Measurements from ENCODE around the gene AUNIP. TPM values are rescaled to one million over a fixed set of nuclear protein-coding genes. Genes with fewer than 3 reads are reported as not detected.

Gene AUNIP
- polyA plus RNA-seq, 2 of the 4 experiments (the other 2 are of a cell fraction): 6.5 to 8.4 TPM

DNA sequence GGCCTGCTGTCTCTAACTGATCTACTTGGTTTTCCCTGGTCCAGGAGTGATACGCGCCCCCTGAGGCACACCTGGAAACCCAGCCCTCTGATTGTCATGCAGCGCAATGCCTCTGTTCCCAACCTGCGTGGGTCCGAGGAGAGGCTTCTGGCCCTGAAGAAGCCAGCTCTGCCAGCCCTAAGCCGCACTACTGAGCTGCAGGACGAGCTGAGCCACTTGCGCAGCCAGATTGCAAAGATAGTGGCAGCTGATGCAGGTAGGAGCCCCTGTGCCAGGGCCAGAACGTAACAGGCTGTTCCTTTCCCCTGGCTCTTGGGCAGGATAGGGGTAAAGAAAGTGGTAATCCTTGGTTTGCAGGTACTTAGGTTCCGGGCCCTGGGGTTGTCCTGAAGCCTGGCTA is 32.7 kb downstream of the AUNIP start (continued):
- TF ChIP-seq, protein P1, sequence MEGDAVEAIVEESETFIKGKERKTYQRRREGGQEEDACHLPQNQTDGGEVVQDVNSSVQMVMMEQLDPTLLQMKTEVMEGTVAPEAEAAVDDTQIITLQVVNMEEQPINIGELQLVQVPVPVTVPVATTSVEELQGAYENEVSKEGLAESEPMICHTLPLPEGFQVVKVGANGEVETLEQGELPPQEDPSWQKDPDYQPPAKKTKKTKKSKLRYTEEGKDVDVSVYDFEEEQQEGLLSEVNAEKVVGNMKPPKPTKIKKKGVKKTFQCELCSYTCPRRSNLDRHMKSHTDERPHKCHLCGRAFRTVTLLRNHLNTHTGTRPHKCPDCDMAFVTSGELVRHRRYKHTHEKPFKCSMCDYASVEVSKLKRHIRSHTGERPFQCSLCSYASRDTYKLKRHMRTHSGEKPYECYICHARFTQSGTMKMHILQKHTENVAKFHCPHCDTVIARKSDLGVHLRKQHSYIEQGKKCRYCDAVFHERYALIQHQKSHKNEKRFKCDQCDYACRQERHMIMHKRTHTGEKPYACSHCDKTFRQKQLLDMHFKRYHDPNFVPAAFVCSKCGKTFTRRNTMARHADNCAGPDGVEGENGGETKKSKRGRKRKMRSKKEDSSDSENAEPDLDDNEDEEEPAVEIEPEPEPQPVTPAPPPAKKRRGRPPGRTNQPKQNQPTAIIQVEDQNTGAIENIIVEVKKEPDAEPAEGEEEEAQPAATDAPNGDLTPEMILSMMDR (IDR thresholded peaks at IDR 0.05): no peak
- no peak for TF ChIP-seq NPAS2 (CRISPR knock-in tag; IDR thresholded peaks at IDR 0.05; ENCODE audit: borderline replicate concordance)
- TF ChIP-seq POLR2AphosphoS2 (conservative IDR thresholded peaks at IDR 0.05; ENCODE audit: low read length): no peak
- TF ChIP-seq, protein P2, sequence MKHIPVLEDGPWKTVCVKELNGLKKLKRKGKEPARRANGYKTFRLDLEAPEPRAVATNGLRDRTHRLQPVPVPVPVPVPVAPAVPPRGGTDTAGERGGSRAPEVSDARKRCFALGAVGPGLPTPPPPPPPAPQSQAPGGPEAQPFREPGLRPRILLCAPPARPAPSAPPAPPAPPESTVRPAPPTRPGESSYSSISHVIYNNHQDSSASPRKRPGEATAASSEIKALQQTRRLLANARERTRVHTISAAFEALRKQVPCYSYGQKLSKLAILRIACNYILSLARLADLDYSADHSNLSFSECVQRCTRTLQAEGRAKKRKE (CRISPR knock-in tag; IDR thresholded peaks at IDR 0.05; ENCODE audit: low read depth): no peak
- TF ChIP-seq, protein P3, sequence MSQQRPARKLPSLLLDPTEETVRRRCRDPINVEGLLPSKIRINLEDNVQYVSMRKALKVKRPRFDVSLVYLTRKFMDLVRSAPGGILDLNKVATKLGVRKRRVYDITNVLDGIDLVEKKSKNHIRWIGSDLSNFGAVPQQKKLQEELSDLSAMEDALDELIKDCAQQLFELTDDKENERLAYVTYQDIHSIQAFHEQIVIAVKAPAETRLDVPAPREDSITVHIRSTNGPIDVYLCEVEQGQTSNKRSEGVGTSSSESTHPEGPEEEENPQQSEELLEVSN (IDR thresholded peaks at IDR 0.05; ENCODE audit: borderline replicate concordance, low read depth): no peak
- TF ChIP-seq TFCP2L1 (CRISPR knock-in tag; IDR thresholded peaks at IDR 0.05): no peak
- no peak for TF ChIP-seq RARB (CRISPR knock-in tag; IDR thresholded peaks at IDR 0.05)
- no peak for TF ChIP-seq RFX5 (IDR thresholded peaks at IDR 0.05)
- no peak for TF ChIP-seq PHF8 (IDR thresholded peaks at IDR 0.05; ENCODE audit: borderline replicate concordance, low read depth)
- no peak for TF ChIP-seq FOSB (CRISPR knock-in tag; IDR thresholded peaks at IDR 0.05)
- TF ChIP-seq, protein P4, sequence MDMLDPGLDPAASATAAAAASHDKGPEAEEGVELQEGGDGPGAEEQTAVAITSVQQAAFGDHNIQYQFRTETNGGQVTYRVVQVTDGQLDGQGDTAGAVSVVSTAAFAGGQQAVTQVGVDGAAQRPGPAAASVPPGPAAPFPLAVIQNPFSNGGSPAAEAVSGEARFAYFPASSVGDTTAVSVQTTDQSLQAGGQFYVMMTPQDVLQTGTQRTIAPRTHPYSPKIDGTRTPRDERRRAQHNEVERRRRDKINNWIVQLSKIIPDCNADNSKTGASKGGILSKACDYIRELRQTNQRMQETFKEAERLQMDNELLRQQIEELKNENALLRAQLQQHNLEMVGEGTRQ (IDR thresholded peaks at IDR 0.05): no peak

DNA sequence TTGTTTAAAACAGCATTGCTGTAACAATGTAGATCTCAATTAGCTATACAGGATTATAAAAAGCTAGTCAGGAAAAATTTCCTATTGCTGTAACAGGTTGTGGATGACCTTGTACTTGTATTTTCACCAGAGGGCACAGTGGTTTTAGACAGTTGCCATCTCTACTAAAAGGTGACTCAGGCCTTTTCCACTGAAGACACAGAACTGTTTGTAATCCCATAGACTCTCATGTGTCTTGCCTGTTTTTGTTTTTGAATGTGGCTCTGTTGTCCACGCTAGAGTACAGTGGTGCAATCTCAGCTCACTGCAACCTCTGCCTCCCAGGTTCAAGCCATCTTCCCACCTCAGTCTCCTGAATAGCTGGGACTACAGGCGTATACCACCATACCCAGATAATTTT is 33.7 kb downstream of the AUNIP start:
- ChIA-PET POLR2A (no interaction called here), CTCF (interaction anchor here (0.8 to 1.0 kb wide), 2 partner anchors 15 to 28 kb away, joined by 3 read pairs; no protein-coding TSS in a partner anchor)
- no peak for TF ChIP-seq EP300 (IDR thresholded peaks at IDR 0.05)
- no peak for TF ChIP-seq CBX2 (IDR thresholded peaks at IDR 0.05; ENCODE audit: borderline replicate concordance, low read depth)
- no peak for TF ChIP-seq FOSB (CRISPR knock-in tag; IDR thresholded peaks at IDR 0.05)
- no peak for TF ChIP-seq RFX5 (IDR thresholded peaks at IDR 0.05)
- TF ChIP-seq HOXB13 (CRISPR knock-in tag; IDR thresholded peaks at IDR 0.05; ENCODE audit: low read depth): no peak
- TF ChIP-seq, protein P5, sequence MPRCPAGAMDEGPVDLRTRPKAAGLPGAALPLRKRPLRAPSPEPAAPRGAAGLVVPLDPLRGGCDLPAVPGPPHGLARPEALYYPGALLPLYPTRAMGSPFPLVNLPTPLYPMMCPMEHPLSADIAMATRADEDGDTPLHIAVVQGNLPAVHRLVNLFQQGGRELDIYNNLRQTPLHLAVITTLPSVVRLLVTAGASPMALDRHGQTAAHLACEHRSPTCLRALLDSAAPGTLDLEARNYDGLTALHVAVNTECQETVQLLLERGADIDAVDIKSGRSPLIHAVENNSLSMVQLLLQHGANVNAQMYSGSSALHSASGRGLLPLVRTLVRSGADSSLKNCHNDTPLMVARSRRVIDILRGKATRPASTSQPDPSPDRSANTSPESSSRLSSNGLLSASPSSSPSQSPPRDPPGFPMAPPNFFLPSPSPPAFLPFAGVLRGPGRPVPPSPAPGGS (IDR thresholded peaks at IDR 0.05): no peak
- no peak for TF ChIP-seq HEYL (CRISPR knock-in tag; IDR thresholded peaks at IDR 0.05)
- TF ChIP-seq MAFK (IDR thresholded peaks at IDR 0.05; ENCODE audit: partially characterized antibody): no peak
- TF ChIP-seq, protein P1 (IDR thresholded peaks at IDR 0.05): no peak
- TF ChIP-seq, protein P6, sequence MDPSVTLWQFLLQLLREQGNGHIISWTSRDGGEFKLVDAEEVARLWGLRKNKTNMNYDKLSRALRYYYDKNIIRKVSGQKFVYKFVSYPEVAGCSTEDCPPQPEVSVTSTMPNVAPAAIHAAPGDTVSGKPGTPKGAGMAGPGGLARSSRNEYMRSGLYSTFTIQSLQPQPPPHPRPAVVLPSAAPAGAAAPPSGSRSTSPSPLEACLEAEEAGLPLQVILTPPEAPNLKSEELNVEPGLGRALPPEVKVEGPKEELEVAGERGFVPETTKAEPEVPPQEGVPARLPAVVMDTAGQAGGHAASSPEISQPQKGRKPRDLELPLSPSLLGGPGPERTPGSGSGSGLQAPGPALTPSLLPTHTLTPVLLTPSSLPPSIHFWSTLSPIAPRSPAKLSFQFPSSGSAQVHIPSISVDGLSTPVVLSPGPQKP (IDR thresholded peaks at IDR 0.05; ENCODE audit: low read depth, low read length): no peak
- no peak for TF ChIP-seq FOSL2 (IDR thresholded peaks at IDR 0.05)
- TF ChIP-seq FOSL2 (CRISPR knock-in tag; IDR thresholded peaks at IDR 0.05): no peak
- TF ChIP-seq RNF2 (IDR thresholded peaks at IDR 0.05; ENCODE audit: borderline replicate concordance, low read depth): no peak
- TF ChIP-seq TFCP2L1 (CRISPR knock-in tag; IDR thresholded peaks at IDR 0.05): no peak
- no peak for TF ChIP-seq NR3C1 (IDR thresholded peaks at IDR 0.05)
- no peak for TF ChIP-seq RCOR1 (IDR thresholded peaks at IDR 0.05; ENCODE audit: low read depth, low read length)
- TF ChIP-seq SMC3 (IDR thresholded peaks at IDR 0.05): no peak
- FAIRE-seq (no peak), ATAC-seq (no peak), DNase-seq (ENCODE audit: low read depth in 1 of 2, low spot score in 1 of 2) (no peak)
- H3K4me2 ChIP-seq: no peak overlapping the region
- no peak overlapping the region for H3K27ac ChIP-seq
- WGBS (ENCODE audit: missing lambda C conversion rate): 79% methylated on average over 2 of the region's 2 CpGs
- peaks cover 9% of the 10 kb centered on the region; the same call in 1 of the 3 replicates for H3K4me1 ChIP-seq
- no peak overlapping the region for H3K4me3 ChIP-seq
- no peaks in the 10 kb centered on the region for H3K9me3 ChIP-seq

Measured in A549 (cell line).